HepG2 (cell line): ENCODE results near the gene ALDH4A1. TPM values are rescaled to one million over a fixed set of nuclear protein-coding genes. Genes with fewer than 3 reads are reported as not detected.

Experiments
- ARNTL ChIP-seq: sonication (generic); formaldehyde crosslinking; IDR thresholded peaks from 2 replicates; pipeline ENCODE4 v1.4.0; 2020; ENCODE audit warnings: mild to moderate bottlenecking, missing genetic modification reagents
- FIP1L1 ChIP-seq: fragments of 200-400 bp; formaldehyde crosslinking; IDR thresholded peaks from 2 replicates; pipeline ENCODE4 v1.6.1; 2018; ENCODE audit warnings: low read depth, mild to moderate bottlenecking, low read length, moderate library complexity, borderline replicate concordance; ENCODE audit not compliant: insufficient read depth
- HMG20A ChIP-seq: IDR thresholded peaks from 2 replicates; pipeline ENCODE4 v1.6.1; 2016; ENCODE audit warnings: borderline replicate concordance
- RARG ChIP-seq: sonication (generic); formaldehyde crosslinking; IDR thresholded peaks from 2 replicates; pipeline ENCODE4 v1.4.0; 2020; ENCODE audit warnings: low read depth, mild to moderate bottlenecking, missing genetic modification reagents
- RELA ChIP-seq: sonication (generic); formaldehyde crosslinking; IDR thresholded peaks from 2 replicates; pipeline ENCODE4 v1.4.0; 2020; ENCODE audit warnings: missing genetic modification reagents
- ZBTB1 ChIP-seq: sonication (generic); formaldehyde crosslinking; IDR thresholded peaks from 2 replicates; pipeline ENCODE4 v1.4.0; 2020; ENCODE audit warnings: missing genetic modification reagents, borderline replicate concordance
- ZFP82 ChIP-seq: sonication (generic); formaldehyde crosslinking; IDR thresholded peaks from 2 replicates; pipeline ENCODE4 v1.5.1; 2020; ENCODE audit warnings: mild to moderate bottlenecking, missing genetic modification reagents, borderline replicate concordance
- ZNF441 ChIP-seq: sonication (generic); formaldehyde crosslinking; IDR thresholded peaks from 2 replicates; pipeline ENCODE4 v1.7.0; 2021; ENCODE audit warnings: missing genetic modification reagents, borderline replicate concordance
- ZNF558 ChIP-seq: sonication (generic); formaldehyde crosslinking; IDR thresholded peaks from 2 replicates; pipeline ENCODE4 v1.9.0; 2022; ENCODE audit warnings: mild to moderate bottlenecking, missing genetic modification reagents, borderline replicate concordance
- ZSCAN21 ChIP-seq: sonication (generic); formaldehyde crosslinking; IDR thresholded peaks from 2 replicates; pipeline ENCODE4 v1.8.0; 2022; ENCODE audit warnings: mild to moderate bottlenecking, missing genetic modification reagents, moderate library complexity, borderline replicate concordance
- polyA plus RNA-seq, 8 experiments: library from polyadenylated mRNA; depleted of rRNA in 3 of 8; stranded (reverse) in 7 of 8; unstranded in 1 of 8; fragments of >200 nt; fragmentation: Illumina TruSeq in 4 of 8; extraction: Trizol in 4 of 8; gene quantifications; 2 replicates each; pipeline versions ENCODE4 v1.2.1 to v1.2.3, GENCODE V29; 2011 to 2016; ENCODE audit warnings: low read depth in 4 of 8, missing spikeins in 1 of 8, mixed read lengths in 1 of 8; ENCODE audit not compliant: insufficient read depth in 1 of 8
- total RNA-seq, 5 experiments: library from RNA; depleted of rRNA; stranded (reverse); fragments of >200 nt; fragmentation: Illumina TruSeq; extraction: Trizol; gene quantifications; 2 replicates each; pipeline ENCODE4 v1.2.3, GENCODE V29; 2016; ENCODE audit warnings: low read depth in 1 of 5
- TF ChIP-seq, protein P1 (sequence below): sonication (generic); formaldehyde crosslinking; IDR thresholded peaks from 2 replicates; pipeline ENCODE4 v1.4.0; 2020; ENCODE audit warnings: mild to moderate bottlenecking, missing genetic modification reagents
- TF ChIP-seq, protein P2 (sequence below), 2 experiments: fragments of 450-650 bp in 1 of 2; sonication (generic) in 1 of 2; formaldehyde crosslinking; IDR thresholded peaks; 2 replicates each; pipeline versions ENCODE4 v1.5.0 to v1.8.0; 2020 to 2022; ENCODE audit warnings: mild to moderate bottlenecking in 1 of 2, missing genetic modification reagents in 1 of 2
- TF ChIP-seq, protein P3 (sequence below): sonication (generic); formaldehyde crosslinking; IDR thresholded peaks from 2 replicates; pipeline ENCODE4 v1.8.0; 2022; ENCODE audit warnings: missing genetic modification reagents, mild to moderate bottlenecking, borderline replicate concordance

ALDH4A1 gene
- total and polyA plus RNA-seq, 2 of the 13 experiments (the other 11 are each of a cell fraction or from before 2014, with no cell fraction given): 76.4 to 240 TPM

DNA sequence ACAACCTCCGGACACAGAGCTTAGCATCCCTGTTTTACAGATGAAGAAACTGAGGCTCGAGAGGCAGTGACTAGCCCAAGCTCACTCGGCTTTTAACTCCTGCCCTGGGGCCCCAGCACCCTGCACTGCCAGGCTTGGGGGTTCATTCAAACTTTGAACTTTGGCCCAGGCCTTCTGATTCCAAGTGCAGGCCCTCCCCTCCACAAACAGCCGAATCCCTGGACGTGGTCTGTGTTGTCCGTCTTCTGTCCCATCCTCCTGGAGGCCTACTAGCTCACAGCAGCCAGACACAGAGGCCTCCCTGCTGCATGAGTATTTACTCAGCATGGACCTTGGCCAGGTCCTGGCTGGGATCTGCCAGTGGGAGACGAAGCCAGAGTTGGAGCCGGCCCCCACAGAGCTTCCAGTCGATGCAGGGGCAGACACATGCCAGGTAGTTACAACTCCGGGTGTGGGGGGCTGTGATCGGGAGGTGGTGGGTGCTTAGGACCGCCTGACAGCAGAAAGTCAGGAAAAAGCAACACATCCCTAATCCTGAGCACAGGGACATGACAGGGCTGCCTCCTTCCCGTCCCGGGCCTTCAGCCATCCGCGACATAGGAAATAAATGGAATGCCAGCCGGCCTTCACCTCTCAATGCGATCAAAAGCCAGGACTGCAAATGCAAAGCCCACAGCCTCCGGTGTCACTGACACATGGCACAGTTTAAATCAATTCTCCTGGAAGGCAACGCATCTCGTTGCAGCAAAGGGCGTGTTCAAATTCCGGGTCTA, 46.7 kb upstream of the ALDH4A1 start (continued):
- TF ChIP-seq, protein P1, sequence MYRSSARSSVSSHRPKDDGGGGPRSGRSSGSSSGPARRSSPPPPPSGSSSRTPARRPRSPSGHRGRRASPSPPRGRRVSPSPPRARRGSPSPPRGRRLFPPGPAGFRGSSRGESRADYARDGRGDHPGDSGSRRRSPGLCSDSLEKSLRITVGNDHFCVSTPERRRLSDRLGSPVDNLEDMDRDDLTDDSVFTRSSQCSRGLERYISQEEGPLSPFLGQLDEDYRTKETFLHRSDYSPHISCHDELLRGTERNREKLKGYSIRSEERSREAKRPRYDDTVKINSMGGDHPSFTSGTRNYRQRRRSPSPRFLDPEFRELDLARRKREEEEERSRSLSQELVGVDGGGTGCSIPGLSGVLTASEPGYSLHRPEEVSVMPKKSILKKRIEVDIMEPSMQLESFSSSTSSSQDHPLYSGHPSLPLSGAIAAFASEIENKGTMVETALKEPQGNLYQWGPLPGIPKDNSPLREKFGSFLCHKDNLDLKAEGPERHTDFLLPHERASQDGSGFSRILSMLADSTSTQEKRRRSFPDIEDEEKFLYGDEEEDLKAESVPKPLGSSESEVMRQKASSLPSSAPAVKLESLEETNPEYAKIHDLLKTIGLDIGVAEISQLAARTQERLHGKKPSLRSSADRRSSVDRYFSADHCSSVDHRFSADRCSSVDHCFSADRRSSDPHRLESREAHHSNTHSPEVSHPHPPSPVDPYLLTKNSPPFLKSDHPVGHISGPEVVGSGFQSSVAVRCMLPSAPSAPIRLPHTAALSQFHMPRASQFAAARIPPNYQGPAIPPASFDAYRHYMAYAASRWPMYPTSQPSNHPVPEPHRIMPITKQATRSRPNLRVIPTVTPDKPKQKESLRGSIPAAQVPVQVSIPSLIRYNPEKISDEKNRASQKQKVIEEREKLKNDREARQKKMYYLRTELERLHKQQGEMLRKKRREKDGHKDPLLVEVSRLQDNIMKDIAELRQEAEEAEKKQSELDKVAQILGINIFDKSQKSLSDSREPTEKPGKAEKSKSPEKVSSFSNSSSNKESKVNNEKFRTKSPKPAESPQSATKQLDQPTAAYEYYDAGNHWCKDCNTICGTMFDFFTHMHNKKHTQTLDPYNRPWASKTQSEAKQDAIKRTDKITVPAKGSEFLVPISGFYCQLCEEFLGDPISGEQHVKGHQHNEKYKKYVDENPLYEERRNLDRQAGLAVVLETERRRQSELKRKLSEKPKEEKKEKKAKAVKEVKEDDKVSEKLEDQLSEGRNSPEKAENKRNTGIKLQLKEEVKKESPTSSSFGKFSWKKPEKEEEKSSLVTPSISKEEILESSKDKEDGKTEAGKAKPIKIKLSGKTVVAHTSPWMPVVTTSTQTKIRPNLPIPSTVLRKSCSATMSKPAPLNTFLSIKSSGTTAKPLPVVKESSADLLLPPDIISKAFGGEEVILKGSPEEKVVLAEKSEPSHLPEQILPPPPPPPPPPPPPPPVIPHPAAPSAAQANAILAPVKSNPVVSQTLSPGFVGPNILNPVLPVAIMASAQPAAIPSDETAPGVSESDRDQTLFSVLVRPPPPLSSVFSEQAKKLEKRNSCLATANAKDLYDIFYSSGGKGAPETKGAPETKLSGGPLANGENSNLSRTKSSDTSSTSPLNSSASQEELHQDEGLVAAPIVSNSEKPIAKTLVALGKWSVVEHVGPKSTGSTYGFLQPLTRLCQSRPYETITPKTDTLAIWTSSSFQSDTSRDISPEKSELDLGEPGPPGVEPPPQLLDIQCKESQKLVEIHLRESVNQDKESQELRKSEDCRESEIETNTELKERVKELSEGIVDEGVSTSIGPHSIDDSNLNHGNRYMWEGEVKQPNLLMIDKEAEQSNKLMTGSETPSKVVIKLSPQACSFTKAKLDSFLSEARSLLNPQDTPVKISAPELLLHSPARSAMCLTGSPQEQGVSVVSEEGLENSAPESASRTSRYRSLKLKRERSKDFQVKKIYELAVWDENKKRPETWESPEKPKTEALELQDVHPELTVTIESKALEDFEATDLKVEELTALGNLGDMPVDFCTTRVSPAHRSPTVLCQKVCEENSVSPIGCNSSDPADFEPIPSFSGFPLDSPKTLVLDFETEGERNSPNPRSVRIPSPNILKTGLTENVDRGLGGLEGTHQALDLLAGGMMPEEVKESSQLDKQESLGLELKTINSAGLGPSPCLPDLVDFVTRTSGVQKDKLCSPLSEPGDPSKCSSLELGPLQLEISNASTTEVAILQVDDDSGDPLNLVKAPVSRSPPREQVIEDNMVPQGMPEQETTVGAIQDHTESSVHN (CRISPR knock-in tag): no peak; the same call in 1 of the 2 replicates
- TF ChIP-seq ZFP82 (CRISPR knock-in tag) (no peak), ZNF441 (CRISPR knock-in tag) (peak; percentile 86; the same call in 1 of the 2 replicates), RARG (peak; percentile 68; the same call in 1 of the 2 replicates), ZNF558 (CRISPR knock-in tag) (peak; percentile 54; the same call in 1 of the 2 replicates), ZSCAN21 (peak; percentile 64; the same call in 1 of the 2 replicates), FIP1L1 (no peak), ZBTB1 (no peak), HMG20A (CRISPR knock-in tag) (no peak), RELA (CRISPR knock-in tag) (no peak; the same call in 1 of the 2 replicates), ARNTL (CRISPR knock-in tag) (peak; percentile 80; the same call in 1 of the 2 replicates)
- TF ChIP-seq, protein P2, sequence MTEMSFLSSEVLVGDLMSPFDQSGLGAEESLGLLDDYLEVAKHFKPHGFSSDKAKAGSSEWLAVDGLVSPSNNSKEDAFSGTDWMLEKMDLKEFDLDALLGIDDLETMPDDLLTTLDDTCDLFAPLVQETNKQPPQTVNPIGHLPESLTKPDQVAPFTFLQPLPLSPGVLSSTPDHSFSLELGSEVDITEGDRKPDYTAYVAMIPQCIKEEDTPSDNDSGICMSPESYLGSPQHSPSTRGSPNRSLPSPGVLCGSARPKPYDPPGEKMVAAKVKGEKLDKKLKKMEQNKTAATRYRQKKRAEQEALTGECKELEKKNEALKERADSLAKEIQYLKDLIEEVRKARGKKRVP (CRISPR knock-in tag; IDR thresholded peaks at IDR 0.05): peak in 1 of 2 experiments; percentile 27; a peak in 1 of 4 replicates
- TF ChIP-seq, protein P3, sequence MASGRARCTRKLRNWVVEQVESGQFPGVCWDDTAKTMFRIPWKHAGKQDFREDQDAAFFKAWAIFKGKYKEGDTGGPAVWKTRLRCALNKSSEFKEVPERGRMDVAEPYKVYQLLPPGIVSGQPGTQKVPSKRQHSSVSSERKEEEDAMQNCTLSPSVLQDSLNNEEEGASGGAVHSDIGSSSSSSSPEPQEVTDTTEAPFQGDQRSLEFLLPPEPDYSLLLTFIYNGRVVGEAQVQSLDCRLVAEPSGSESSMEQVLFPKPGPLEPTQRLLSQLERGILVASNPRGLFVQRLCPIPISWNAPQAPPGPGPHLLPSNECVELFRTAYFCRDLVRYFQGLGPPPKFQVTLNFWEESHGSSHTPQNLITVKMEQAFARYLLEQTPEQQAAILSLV (CRISPR knock-in tag): no peak
- TF ChIP-seq, all 625 proteins: peak for 345
